Brain microvascular endothelial cell (primary cell): Measurements from ENCODE around the gene GRAMD1B.

Experiments
- DNase-seq: peaks from one replicate; pipeline ENCODE4 v3.0.0-alpha.2; 2020
- H3K27ac ChIP-seq: fragments of 250-450 bp; sonication (Bioruptor Pico); 2 replicates; pipeline ENCODE4 v1.5.1; 2020; ENCODE audit warnings: mild to moderate bottlenecking, moderate library complexity
- H3K27me3 ChIP-seq: fragments of 250-450 bp; sonication (Bioruptor Pico); replicated peaks from 2 replicates; pipeline ENCODE4 v1.5.1; 2020; ENCODE audit warnings: mild to moderate bottlenecking
- H3K36me3 ChIP-seq: fragments of 250-450 bp; sonication (Bioruptor Pico); replicated peaks from 2 replicates; pipeline ENCODE4 v1.5.1; 2020; ENCODE audit warnings: mild to moderate bottlenecking
- H3K4me3 ChIP-seq: 2 replicates; pipeline ENCODE4 v1.5.1; 2011; ENCODE audit warnings: low read depth, mild to moderate bottlenecking, control low read depth, low read length, moderate library complexity
- in situ Hi-C: cut with HindIII; loops from 2 replicates; pipeline ENCODE4 v1.10.0; 2017; ENCODE audit warnings: low sequenced_read_pairs, low pct_ligation_motif_present
- TF ChIP-seq, protein P1 (sequence below): IDR thresholded peaks from 2 replicates; pipeline ENCODE4 v1.5.1; 2011; ENCODE audit warnings: low read depth, mild to moderate bottlenecking, moderate library complexity, low read length, control low read depth, inconsistent platforms; ENCODE audit errors: missing control alignments

GRAMD1B gene

DNA sequence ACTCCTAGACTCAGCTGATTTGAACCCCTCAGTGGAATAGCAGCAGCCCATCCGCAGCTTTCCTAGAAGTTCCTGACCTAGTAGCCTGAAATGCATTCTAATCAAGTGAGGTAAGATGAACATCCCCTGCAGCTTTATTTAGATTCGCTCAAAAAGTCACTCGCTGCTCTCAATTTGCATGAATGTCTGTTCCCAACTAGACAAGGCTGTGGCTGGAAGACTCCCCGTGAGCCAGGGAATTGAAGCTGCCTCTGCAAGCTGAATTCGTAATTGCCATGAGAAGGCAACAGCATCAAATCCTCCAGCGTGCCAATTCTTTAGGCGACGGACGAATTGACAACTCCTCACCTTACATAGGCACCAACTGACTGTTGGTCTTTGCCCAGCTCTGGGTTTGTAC is 241.5 kb downstream of the GRAMD1B start:
- TF ChIP-seq, protein P1, sequence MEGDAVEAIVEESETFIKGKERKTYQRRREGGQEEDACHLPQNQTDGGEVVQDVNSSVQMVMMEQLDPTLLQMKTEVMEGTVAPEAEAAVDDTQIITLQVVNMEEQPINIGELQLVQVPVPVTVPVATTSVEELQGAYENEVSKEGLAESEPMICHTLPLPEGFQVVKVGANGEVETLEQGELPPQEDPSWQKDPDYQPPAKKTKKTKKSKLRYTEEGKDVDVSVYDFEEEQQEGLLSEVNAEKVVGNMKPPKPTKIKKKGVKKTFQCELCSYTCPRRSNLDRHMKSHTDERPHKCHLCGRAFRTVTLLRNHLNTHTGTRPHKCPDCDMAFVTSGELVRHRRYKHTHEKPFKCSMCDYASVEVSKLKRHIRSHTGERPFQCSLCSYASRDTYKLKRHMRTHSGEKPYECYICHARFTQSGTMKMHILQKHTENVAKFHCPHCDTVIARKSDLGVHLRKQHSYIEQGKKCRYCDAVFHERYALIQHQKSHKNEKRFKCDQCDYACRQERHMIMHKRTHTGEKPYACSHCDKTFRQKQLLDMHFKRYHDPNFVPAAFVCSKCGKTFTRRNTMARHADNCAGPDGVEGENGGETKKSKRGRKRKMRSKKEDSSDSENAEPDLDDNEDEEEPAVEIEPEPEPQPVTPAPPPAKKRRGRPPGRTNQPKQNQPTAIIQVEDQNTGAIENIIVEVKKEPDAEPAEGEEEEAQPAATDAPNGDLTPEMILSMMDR: no peak
- Histone ChIP-seq H3K4me3 (no peak overlapping the region), H3K27ac (no peak overlapping the region), H3K36me3 (no peaks in the 10 kb centered on the region), H3K27me3 (no peaks in the 10 kb centered on the region)
- in situ Hi-C loops: no loop called here
- no peak for DNase-seq

DNA sequence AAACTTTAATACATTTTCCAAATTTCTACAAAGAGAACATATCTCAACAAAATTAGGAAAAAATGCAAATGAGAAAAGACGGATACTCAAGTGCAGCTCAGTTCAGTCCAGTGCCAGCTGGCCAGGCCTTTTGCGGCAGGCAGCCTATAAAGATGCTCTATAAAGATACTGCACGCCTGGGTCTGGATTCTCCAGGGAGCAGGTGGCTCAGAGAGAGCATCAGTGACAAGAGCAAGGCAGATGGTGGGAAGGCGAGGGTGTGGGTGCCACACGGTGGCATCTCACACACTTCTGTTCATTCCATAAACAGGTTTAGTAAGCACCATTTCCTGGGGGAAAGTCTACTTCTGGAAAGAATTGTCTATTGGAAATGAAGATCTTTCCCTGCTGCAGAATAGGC is 242.5 kb downstream of the GRAMD1B start:
- Histone ChIP-seq H3K36me3 (no peaks in the 10 kb centered on the region), H3K27me3 (no peaks in the 10 kb centered on the region), H3K27ac (no peak overlapping the region), H3K4me3 (no peak overlapping the region)
- DNase-seq: no peak
- TF ChIP-seq, protein P1: no peak
- in situ Hi-C loops: no loop called here

DNA sequence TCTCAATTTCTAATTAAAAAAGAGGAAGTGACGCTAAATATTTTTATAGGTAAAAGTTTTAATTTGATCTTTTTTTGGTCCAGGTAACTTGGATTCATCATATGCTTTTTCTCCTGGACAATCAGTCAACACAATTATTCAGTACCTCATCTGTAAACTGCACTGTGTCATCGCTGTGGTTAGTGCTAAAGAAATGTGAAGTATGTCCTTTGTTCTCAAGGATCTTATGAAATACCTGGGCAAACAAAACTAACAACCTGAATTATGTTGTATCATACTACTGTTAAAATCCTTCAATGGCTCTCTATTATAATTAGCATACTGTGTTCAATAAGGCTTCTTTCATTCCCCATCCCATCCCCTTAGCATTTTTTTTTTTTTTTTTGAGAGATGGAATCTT is 244.2 kb downstream of the GRAMD1B start:
- no peak for DNase-seq
- TF ChIP-seq, protein P1: no peak
- no peak overlapping the region for H3K4me3 ChIP-seq
- in situ Hi-C loops: no loop called here
- no peak overlapping the region for H3K27ac ChIP-seq
- H3K36me3 ChIP-seq: no peaks in the 10 kb centered on the region
- no peaks in the 10 kb centered on the region for H3K27me3 ChIP-seq
